Activated naive CD4-positive, alpha-beta T cell treated with Interleukin-2 at 50 U/mL for 16 hours (primary cell): ENCODE measurements around the gene MOSPD2.
A peak's percentile ranks its signal among the peaks of the same experiment; 100 is the strongest.

Source experiments
- DNase-seq: peaks from one replicate; pipeline ENCODE4 v3.0.0-alpha.2; 2020

The MOSPD2 gene

DNA sequence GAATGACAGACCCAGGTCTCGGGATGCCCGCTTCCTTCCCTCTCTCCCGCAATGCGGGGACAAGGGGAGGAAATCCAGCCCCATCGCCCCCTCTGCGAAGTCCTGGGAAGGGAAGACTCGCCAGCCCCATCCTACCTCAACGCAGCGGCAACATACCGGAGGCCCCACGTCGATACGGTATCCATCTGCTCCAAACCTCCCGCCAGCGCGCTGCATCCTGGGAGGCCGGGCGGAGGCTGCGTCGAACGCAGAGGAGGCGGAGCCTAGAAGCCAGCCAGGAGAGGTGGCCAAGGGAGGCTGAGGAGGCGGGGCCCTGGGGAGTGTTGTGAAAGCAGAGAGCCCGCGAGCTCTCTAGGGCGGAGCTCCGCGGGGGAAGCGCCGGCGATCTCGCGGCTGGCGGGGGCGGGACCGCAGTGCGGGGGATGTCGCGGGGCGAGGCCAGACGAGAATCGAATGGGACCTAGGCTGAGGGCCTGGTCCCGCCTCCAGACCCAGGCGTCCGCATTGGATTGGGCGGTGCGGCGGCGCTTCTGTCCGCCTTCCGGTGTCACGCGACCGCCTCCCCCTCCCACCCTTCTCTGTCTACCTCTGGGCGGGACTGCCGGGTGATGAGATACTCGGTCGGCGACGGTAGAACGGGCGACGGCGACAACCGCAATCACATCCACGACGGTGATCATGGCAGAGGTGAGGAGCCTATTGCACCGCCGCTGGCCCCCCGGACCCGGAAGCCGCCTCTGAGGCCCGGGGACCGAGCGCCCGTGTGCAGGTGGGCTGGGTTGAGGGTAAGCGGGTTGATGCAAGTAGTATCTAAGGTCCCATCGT is at the start of gene MOSPD2, which contains the start of gene FANCB:
Gene MOSPD2 (plus strand): TSS at position 571 of the 825 bp plus-strand sequence. CDS start 108 bp downstream, at position 679.
Gene FANCB (minus strand): TSS at position 219 of the 825 bp plus-strand sequence. CDS start 7,559 bp downstream, outside the sequence.
- DNase-seq: peak; percentile 95

DNA sequence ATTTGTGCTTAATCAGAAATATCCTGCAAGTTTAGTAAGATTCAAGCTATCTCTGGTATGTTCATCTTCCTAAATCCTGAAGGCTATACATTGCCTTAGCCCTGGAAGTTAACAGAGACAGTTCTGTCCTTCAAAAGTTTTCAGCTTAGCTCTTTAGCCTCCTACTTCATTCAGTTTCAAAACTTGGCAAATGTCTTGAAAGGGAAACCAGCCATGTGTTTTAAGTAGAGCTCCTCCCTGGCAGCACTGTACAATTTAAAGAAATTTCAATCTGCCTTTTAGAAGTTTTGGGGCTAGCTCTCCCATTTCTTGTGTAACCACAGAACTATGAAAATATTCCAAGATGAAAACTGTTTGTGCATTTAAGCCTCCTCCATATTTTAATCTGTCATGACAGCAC is 47.4 kb upstream of the MOSPD2 start:
- DNase-seq: no peak

DNA sequence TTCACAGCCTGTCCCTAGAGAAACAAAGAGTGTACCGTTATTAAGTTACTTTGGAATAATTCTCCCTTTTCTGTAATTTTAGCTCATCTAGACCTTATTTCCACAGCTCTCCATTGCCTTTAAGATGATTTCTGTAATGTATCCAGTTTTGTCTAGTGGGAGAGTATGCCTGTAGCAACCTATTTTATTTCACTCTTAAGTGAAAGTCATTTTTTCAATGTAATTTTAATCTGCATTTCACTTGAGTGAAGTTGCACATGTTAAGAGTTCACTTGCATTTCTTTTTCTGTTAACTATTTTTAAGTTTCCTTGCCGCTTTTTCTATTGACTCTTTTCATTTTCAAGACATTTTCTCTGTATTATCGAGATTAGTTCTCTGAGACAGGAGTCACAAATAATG is 46.9 kb upstream of the MOSPD2 start:
- no peak for DNase-seq

DNA sequence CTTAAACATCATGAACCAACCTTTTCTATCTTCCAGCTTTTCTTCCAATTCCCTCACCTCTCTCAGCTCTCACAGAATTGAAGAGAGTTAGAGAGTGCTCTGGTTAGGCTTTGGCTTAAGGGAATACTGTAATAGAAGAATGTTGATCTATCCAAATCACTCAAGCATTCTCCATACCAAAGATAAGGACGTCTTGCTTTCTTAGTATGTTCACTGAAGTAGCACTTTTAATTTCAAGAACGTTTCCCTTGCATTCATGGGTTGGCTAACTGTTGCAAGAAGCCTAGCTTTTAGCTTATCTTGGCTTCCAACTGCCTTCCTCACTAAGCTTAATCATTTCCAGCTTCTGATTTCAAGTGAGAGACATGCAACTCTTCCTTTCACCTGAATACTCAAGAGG is 43.6 kb upstream of the MOSPD2 start:
- DNase-seq: no peak

DNA sequence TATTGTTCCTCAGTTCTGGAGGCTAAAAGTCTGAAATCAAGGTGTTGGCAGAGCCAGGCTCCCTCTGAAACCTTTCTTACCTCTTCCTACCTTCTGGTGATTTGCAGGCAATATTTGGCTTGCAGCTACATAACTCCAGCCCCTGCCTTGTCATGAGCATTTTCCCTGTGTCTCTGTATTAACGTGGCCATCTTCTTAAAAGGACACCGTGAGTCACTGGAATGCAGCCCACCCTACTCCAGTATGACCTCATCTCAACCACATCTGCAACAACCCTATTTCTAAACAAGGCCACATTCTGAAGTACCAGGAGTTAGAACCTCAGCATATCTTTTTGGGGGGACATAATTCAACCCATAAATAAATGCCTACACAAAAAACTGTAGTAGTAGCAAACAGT is 41.1 kb upstream of the MOSPD2 start:
- DNase-seq: no peak

DNA sequence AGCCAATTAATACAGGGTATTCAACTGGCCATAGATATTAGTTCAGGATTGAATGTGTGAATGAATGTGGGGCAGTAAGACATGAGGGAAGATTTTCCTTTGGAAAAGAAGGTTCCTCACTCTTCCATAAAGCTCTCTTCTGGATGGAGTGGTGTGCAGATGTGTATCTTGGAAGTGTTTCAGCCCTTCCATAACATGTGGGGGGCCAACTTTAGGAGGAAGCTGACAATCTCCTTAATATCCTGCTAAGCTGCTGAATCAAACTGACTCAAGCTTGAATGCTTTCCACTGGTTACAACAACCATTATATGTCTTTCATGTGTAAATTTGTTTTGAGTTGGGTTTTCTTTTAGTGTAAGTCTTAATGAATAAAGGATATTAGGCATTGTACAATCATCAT is 40.6 kb upstream of the MOSPD2 start:
- DNase-seq: no peak

DNA sequence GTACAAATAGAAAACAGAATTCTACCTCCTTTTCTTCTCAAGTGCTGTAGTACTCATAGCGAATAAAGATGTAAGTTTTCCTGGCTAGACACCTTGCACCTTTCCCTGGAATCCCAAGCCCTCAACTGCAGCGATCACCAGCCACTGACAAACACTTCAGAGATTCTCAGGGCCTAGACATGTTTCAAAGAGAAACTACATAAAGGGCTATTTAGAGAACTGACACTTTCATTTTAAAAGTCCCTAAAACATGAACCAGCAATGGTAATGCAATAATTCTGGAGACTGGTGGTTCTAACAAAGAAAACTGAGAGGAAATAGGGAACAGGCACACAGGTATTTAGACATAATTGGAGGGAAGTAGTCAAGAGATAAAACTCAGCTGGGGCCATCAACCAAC is 36.1 kb upstream of the MOSPD2 start:
- no peak for DNase-seq

DNA sequence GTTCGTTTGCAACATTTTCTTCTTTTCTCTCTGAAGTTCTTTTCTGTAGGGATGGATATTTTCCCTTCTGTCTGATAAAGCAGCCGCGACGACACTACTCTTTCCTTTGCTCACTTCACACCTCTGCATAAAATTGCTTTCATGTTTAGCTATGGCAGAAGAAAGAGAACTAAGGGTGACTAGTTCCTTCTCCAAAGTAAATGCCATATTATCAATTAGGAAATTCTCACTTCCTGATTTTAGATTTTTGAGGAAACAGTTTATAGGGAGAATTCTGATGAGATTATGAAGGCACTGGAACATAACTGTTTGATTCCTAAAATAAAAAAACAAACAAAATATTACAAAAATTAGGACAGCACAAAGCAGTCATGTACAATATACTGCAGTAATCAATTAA is 29.6 kb upstream of the MOSPD2 start:
- DNase-seq: no peak

DNA sequence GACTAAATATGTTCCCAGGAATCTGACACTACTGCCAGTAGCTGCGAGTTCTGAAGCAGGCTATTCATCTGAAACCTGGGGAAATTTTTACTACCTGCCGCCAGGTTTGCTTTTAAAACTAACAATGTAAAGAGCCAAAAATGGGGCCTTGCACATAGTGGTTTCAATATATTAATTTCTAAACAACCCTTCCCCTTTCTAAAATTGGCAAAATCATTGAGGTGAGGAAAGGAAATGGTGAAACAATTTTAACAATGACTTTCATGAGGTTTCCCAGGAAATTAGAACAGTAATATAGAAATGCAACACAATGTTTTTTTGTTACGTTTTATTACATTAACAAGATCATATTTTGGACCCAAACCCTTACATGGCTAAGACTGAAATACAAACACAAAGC is 21.7 kb upstream of the MOSPD2 start:
- DNase-seq: no peak

DNA sequence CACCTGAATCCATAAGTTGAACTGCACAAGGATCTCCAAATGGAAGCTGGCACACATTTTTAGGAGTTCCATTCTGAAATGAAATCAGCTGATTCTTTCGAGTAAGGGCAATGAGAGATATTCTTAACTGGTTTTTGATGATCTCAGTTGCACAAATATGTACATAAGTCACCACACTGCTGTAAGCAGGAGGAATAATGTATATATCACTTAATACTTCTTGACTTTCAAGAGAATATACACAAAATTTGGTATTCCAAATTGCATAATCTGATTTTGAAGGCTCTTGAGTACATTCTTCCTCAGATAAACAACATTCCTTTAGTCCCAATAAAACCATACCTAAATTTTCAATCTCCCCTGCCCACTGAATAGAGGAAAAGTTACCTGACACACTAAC is 8.6 kb upstream of the MOSPD2 start:
- no peak for DNase-seq

DNA sequence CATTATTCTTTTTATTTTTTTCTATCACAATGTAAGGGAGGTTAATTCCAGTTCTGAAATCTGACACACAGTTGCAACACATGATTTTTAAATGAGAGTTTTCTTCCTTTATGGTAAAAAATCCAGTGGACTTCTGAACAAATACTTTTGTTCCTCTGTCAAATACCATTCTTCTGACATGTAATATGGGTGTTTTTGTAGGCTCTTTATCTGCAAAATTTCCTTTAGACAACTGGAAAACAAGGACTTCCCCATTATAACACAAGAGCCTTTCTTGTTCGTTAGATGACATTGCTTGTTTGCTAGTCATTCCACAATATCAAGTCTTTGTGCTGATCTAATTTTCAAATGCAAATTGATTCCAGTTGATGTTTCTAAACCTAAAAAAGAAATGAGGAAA is 8.0 kb upstream of the MOSPD2 start:
- DNase-seq: no peak

DNA sequence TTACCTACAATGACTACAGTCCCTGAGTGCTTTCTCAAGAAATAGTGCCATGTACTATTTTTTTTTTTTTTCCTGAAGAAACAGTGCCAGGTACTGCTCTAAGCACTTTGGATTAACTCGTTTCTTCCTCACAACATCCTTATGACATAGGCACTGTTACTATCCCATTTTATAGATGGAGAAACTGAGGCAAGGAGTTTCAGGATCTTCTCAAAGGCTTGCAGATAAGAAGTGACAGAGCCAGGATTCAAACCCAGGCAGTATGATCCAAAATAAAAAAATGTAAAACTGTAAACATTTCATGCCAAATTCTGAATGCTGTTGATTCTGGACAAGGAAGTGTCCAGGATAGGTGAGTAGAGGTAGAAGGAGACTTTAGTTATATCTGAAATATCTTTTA is 1.5 kb upstream of the MOSPD2 start:
- no peak for DNase-seq

DNA sequence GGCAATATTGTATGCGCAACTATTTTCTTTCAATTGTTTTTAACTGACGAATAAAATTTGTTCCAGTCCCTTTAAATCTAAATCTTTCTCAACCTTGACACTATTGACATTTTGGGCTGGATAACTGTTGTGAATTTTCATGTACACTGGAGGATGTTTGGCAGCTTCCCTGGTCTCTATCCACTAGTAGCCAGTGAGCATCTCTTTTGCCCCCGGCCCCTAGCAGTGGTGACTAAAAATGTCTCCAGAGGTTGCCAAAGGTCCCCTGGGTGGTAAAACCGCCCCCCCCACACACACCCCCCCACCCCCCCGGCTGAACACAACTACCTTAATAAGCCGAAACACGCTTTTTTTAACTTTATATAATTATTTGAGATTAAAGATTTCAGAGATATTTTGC is 866 bp upstream of the MOSPD2 start:
- DNase-seq: no peak

DNA sequence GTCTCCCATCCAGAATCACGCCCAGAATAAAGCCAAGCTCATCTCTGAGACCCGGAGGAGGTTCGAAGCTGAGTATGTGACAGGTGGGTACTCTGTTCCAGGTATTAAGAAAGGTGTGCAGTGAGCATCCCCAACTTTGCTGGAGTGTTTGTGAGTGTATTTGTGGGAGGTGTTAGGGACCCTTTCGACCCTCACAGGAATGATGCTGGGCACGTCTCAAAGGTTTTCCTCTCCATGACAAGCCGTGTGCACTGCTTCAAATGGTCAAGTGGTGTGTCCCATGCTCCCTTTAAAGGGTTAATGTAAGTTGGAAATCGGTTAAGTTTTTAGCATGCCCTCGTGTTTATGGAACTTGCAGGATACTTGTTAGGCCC is 442 bp downstream of the MOSPD2 start:
- no peak for DNase-seq

DNA sequence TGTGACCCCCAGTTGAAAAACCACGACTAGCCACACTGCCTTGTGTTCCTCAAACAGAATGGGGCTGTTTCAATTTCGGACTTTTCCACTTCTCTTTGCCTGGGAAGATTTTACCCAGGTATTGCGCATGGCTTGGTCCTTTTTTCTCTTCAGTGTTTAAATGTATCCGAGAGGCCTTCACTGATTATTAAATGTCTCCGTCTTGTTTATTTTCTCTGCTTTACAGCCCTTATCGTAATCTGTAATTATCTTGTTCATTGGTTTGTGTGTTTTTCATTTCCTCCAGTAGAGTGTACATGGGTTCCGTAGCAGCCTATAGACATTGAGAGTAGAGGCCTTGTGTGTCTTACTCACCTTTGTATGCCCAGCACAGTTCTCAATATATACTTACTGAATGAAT is 2.4 kb downstream of the MOSPD2 start:
- no peak for DNase-seq

DNA sequence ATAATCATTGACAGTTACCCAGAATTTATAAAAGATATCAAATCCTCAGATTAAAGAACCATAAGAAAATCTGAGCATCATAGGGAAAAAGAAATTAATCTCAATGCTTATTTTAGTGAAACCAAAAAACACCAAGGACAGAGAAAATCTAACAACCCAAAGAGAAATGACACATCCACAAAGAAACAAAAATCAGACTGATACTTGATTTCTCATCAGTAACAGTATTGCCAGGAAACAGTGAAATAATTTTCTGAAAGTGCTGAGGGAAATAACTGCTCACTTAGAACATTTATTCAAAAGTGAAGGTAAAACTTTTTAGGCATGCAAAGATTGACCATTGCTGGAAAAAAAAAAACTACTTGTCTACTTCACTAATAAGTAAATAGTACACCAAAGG is 10.6 kb downstream of the MOSPD2 start:
- no peak for DNase-seq

DNA sequence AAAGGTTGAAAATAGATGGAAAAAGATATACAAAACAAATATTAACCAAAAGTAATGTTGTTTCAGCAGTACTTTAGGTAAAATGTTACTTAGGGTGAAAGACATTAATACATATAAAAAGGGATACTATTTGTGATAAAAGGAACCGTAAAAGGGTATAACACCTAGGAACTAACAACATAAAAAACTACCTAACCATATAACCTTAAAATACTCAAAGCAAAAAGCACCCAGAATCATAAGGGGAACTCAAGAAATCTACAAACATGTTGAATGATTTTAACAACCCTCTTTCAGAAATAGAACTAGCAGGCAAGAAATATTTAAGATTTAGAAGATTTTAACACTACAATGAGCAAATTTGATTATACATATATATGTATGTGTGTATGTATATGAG is 11.5 kb downstream of the MOSPD2 start:
- DNase-seq: no peak

DNA sequence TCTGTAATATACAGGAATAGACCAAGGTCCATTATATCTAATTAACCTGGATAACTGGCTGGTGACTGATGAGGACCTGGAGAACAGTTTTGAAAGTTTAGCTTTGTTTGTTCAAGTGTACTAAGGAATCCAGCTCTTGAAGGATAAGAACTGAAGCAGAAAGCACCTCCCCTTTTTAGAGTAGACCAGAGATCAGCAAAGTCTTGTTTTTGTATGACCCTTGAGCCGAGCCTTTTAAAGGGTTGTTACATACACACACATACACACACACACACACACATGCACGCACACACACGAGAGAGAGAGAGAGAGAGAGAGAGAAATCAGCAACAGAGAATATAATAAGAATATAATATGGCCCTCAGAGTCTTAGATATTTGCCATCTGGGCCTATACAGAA is 13.0 kb downstream of the MOSPD2 start:
- DNase-seq: no peak

DNA sequence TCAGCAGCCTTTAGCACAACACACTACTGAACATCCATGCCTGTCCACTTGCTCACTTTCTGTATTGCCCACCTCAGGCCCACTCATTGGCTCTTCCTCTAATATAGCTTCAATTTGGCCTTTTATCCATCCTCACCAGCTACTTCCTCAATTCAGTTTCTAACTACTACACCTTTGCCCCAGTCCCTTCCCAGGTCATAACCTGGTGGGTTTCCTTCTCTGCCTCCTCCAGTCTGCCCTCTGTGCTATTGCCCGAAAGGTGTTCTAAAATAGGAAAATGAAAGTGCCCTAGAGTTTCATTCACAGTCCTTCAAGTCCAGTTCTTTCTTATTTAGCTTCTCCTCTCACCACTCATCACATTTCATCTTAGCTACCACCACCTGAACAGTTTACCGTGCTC is 23.1 kb downstream of the MOSPD2 start:
- DNase-seq: no peak

DNA sequence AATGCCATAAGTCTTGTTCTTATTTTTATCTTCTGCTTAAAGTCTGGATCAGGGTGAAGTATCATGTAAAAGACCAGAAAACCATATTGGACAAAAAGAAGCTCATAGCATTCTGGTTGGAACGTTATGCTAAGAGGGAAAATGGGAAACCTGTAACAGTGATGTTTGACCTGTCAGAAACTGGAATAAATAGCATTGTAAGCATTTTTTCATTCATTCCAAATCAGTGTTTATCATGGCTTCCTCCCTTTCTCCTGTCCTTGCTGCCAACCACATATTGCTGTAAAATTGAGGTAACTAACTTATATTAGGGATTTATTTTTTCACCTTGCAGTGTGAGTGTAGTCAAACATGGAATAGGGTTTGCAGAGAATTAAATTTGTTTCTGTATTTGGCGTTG is 23.8 kb downstream of the MOSPD2 start:
- no peak for DNase-seq

DNA sequence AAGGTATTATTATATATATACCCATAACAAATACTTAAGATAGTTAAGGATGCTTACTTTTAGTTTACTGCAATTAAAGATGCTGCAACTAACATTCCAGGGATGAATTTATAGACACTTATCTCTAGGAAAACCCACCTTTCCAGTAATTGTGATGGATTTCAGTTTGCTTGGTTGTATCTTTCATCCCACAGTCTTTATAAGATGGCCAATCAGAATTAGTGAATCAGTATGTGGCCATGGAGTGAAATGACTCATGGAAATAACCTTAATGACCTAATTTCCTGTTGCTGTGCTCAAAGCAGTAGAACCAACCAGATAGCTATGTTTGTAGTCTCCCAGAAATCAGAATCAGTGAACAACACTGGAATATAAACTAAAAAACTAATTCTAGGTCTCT is 26.4 kb downstream of the MOSPD2 start:
- DNase-seq: no peak

DNA sequence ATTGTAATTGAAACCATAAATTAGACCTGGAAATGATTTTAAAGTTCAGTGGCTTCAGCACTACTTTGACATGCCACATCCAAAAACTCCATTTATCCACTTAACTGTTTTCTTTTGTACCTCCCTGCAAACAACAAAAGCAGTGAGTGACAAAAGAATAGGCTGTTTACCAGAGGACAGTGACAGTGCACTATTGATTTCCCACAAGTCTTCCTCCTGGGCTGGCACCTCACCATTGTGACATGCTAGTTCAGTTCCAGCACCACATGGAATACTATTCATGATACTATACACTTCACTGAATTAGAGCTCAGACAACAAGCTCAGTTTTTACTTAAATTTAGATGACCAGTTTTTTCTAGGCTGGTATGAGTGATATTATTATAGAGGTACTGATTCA is 29.3 kb downstream of the MOSPD2 start:
- no peak for DNase-seq

DNA sequence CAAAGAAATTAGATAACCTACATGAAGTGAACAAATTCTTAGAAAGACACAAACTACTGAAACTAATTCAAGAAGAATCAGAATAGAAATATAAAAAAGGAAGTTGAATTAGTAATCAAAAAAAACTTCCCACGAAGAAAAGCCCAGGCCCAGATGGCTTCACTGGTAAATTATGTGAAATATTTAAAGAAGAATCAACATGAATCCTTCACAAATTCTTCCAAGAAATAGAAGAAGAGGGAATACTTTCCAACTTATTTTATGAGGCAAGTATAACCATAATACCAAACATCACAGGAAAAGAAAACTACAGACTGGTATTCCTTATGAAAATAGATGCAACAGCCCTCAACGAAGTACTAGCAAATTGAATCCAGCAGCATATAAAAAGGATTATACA is 30.7 kb downstream of the MOSPD2 start:
- no peak for DNase-seq

DNA sequence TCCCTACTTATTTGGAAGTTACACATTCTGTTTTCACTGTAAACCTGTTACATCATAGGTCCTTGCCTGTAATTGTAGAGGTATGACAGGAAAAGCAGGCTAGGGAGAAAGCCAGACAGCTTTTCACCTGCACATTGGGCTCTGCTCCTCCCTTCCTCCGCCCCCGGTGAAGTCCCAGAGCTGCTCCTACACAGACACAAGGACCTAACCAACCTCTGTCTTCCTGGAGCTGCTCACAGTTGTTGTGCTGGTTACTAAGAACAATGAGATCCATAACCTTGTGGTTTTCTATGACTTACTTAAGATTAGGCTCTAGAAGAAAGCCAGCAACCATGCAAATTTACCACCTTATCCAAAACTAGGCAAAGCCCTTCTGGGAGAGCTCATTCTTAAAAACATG is 40.0 kb downstream of the MOSPD2 start:
- DNase-seq: no peak

DNA sequence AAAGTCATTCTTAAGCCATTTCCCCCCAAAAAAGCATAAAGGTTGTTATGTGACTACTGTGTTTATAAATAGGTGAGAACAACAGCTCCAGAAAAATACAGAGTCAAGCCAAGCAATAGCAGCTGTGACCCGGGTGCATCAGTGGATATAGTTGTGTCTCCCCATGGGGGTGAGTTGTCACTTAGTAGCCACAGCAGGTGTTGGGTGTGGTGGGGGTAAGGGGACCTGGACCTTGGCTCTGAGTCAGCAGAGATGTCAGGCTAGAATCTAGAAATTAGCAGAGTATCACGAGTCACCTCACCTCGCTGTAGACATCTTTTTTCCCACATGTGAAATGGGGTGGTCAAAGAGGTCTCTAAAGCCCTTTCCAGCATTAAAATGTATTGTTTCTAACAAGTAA is 42.4 kb downstream of the MOSPD2 start:
- no peak for DNase-seq
